Retinal pigment epithelial cell (primary cell): ENCODE results near the gene PLBD1.

ENCODE experiments used
- DNase-seq: peaks from one replicate; pipeline ENCODE4 v3.0.0-alpha.2; 2010; ENCODE audit warnings: low read depth
- H3K4me3 ChIP-seq: 2 replicates; pipeline ENCODE4 v1.5.1; 2011; ENCODE audit warnings: mild to moderate bottlenecking, low read length, control low read depth, moderate library complexity
- CTCF ChIP-seq: conservative IDR thresholded peaks from 2 replicates; pipeline ENCODE4 v1.5.1; 2011; ENCODE audit warnings: low read depth, low read length, control low read depth, inconsistent platforms

PLBD1 gene

DNA sequence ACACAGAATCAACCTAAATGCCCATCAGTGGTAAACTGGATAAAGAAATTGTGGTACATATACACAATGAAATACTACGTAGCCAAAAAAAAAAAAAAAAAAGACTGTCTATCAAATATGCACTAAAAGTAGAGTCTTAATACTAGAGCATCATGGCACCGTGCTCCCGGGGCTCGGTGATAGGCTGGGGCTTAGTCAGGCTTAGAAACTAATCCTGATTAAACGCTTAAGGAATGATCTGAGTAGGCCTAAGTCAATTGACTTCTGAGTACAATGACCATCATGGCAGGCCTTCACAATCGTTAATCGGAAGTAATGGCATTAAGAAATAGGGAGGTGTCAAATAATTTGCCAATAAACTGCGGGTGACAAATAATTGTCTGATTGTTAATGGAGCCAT, 9.7 kb downstream of the PLBD1 start:
- no peak overlapping the region for H3K4me3 ChIP-seq
- no peak for TF ChIP-seq CTCF
- DNase-seq = no peak

DNA sequence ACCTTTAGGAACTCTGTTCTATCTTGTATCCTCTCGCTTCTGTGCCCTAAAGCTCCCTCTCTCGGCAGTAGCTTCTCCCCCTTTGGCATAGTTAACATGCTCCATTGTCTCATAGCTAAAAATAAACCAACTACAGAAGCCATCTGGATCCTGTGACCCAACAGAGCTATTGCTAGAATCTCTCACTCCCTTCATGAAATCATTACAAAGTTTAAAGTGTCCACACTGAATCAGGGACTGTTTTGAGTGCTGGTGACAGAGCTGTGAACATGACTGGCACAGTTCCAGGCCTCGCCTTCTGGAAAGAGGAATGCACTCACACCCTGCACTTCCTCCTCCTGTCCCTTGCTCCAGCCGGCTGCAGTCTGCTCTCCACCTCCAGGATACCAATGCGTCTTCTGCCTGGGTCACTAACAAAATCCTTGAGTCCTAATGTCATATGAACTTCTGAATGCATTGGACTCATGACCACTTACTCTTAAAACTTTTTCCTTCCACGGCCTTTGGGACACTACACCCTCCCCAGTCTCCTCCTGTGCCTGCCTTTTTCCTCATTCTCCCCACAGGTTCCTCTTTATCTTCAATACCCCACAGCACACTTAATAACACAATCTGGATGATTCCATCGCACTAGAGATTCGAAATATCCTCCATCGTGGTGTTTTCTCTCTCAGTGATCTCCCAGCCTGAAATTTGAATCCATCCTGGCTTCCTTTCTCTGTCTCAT, 13.2 kb downstream of the PLBD1 start:
- H3K4me3 ChIP-seq = no peak overlapping the region
- peak; percentile 37 for DNase-seq
- peak; percentile 35 for TF ChIP-seq CTCF

DNA sequence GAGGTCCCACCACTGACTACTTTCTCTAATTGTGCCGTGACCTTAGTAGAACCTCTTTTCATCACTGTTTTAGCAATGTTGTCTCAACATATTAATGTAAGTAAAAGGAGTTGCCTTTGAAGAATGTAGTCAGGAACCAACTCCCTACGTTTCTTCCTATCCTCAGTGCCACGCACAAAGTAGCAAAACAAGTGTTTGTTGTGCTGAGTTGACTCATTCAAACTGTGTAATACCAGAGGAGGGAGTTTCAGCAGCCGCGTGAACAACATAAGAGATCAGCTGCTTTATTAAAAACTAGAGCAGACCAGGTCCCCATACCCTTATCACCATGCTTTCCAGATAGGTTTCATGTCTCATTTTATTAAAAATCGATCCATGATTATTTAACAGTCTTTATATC, 19.1 kb downstream of the PLBD1 start:
- DNase-seq = no peak
- no peak for TF ChIP-seq CTCF
- H3K4me3 ChIP-seq = no peak overlapping the region

DNA sequence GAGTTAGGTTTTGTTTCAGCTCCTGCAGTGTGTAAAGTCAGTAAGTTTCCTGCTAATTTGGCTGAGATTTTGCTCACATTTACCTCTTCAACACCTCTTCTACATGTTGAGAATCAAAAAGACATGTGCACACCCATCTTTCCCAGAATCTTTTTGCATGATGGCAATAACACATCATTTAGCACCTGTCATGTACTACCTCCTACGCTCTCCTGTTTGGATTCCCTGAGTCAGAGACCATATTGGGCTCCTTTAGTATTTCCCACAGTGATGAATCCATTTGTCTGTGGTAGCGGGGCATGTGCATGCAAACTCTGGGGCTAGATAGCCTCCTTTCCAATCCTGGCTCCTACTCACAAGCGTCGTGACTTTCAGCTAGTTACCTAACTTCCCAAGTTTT, 20.1 kb downstream of the PLBD1 start:
- TF ChIP-seq CTCF = no peak
- DNase-seq = no peak

DNA sequence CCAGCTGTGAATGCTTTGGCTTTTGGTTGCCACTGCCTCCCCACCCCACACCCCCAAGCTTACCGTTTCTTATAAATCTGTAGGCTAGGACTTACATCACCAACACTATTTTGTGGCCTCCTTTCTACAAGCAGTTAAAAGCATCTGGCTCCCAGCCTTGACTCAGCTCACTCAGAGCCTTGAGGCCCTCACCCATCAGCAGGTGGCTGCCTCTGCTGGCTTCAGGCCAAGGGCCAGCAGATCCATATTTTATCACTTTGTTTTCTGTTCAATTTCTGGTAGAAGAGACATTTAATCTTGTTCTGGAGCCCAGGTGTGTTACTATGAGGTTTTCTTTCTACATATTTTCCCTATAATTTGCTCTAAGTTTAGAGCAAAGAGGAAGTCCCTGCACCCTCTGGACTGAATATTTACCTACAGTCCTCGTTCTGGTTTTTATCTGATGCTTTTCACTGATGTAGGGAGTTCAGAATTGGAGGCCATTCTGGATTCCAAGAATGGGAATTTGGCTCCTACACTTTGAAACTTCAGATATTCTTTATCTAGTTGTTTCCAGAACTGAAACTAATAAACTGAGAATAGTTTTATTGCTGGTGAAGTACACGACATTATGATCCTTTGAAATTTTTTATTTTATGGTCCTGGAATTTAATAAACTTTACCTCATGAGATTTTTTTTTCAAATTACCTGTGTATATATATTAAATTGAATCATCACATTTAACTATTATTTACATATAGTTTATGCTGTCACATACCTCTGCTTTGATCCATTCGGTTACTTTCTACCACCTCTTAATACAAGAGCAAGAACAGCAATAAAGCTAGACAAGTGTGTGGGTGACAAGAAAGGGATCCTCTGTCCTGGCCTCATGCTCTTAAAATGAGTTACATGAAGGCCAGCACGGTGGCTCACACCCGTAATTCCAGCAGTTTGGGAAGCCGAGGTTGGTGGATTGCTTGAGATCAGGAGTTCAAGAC, 22.2 kb downstream of the PLBD1 start:
- H3K4me3 ChIP-seq = no peak overlapping the region
- DNase-seq = no peak
- TF ChIP-seq CTCF = no peak

More for the DNA sequence above, 20.1 kb downstream of the PLBD1 start:
- no peak overlapping the region for H3K4me3 ChIP-seq

GRCh38 chr12:14540801-14541462, 26.8 kb downstream of the PLBD1 start:
- no peak for TF ChIP-seq CTCF
- DNase-seq = no peak
- H3K4me3 ChIP-seq = no peak overlapping the region
